Vagina (tissue), 2 donors: ENCODE data around the gene RBM5.

Source experiments
- CTCF ChIP-seq, 3 experiments: fragments of 450-650 bp in 2 of 3; fragments of 200-600 bp in 1 of 3; sonication (generic) in 1 of 3; IDR thresholded peaks; one replicate each; pipeline ENCODE4 v1.5.1; 2017 to 2019; ENCODE audit warnings: antibody characterized with exemption in 3 of 3, mild to moderate bottlenecking in 2 of 3, moderate library complexity in 2 of 3
- POLR2A ChIP-seq, 2 donors: fragments of 450-650 bp; IDR thresholded peaks; one replicate each; pipeline ENCODE4 v1.6.1; 2017; ENCODE audit warnings: antibody characterized with exemption in 2 of 2, mild to moderate bottlenecking in 2 of 2, moderate library complexity in 2 of 2
- POLR2AphosphoS5 ChIP-seq, 2 donors: sonication (generic); formaldehyde crosslinking; IDR thresholded peaks; one replicate each; pipeline ENCODE4 v1.9.0; 2017; ENCODE audit warnings: antibody characterized with exemption in 2 of 2, mild to moderate bottlenecking in 2 of 2, low read depth in 1 of 2; ENCODE audit not compliant: insufficient read depth in 1 of 2

- TF ChIP-seq CTCF (IDR thresholded peaks at IDR 0.05) = no peak
- no peak for TF ChIP-seq POLR2AphosphoS5 (IDR thresholded peaks at IDR 0.05; ENCODE audit: insufficient read depth in 1 of 2, low read depth in 1 of 2)
- TF ChIP-seq POLR2A (IDR thresholded peaks at IDR 0.05) = no peak
These were observed 48.8 kb downstream of the RBM5 start for GRCh38 chr3:50137531-50137930.
